DOHH2 (cell line): ENCODE results near the gene KLHL36.

Source experiments
- CTCF ChIP-seq: fragments of 200-600 bp; sonication (generic); IDR thresholded peaks from one replicate; pipeline ENCODE4 v1.5.1; 2014; ENCODE audit warnings: antibody characterized with exemption, mild to moderate bottlenecking, low read depth, low read length; ENCODE audit not compliant: poor library complexity, severe bottlenecking
- EZH2phosphoT487 ChIP-seq: fragments of 200-600 bp; sonication (generic); IDR thresholded peaks from 2 replicates; pipeline ENCODE4 v1.6.1; 2017; ENCODE audit warnings: borderline replicate concordance, mild to moderate bottlenecking, antibody characterized with exemption, low read length, moderate library complexity, mixed read lengths

GRCh38 chr16:84677017-84677803 is 28.9 kb downstream of the KLHL36 start:
- TF ChIP-seq CTCF, result no peak
- no peak for TF ChIP-seq EZH2phosphoT487
